ENCODE results near the gene CENPM.

DNA sequence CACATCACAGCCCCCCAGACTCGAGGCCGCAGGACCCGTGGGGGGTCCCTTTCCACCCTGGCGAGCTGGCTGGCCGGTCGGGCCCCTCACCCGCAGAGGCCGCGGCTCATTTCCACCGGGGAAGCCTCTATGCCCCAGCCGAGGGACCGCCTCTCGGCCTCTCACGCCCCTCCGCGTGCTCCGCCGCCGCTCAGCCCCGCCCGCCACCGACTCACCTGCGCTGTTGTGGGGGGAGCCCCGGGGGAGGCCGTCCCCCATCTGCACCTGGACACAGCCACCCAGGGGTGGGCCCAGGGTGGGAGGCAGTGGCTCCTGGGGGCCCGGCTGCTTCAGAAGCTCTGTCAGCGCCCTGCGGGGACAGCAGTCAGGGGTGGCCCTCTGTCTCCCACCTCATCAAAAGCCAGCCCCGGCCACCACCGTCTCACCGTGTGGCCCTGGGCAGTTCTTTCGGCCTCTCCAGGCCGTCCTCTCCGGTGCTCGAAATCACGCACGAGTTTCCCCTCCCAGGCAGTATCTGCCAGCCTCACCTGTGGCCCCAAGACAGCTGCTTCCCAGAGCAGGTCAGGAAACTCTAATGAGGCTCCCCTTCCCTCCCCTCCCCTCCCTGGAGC is 35.8 kb downstream of the CENPM start:
- TF ChIP-seq POLR2A (IDR thresholded peaks at IDR 0.05; ENCODE audit: low read depth) (no peak), POLR2AphosphoS5 (IDR thresholded peaks at IDR 0.05) (no peak), EP300 (IDR thresholded peaks at IDR 0.05) (no peak)
- TF ChIP-seq, protein P1, sequence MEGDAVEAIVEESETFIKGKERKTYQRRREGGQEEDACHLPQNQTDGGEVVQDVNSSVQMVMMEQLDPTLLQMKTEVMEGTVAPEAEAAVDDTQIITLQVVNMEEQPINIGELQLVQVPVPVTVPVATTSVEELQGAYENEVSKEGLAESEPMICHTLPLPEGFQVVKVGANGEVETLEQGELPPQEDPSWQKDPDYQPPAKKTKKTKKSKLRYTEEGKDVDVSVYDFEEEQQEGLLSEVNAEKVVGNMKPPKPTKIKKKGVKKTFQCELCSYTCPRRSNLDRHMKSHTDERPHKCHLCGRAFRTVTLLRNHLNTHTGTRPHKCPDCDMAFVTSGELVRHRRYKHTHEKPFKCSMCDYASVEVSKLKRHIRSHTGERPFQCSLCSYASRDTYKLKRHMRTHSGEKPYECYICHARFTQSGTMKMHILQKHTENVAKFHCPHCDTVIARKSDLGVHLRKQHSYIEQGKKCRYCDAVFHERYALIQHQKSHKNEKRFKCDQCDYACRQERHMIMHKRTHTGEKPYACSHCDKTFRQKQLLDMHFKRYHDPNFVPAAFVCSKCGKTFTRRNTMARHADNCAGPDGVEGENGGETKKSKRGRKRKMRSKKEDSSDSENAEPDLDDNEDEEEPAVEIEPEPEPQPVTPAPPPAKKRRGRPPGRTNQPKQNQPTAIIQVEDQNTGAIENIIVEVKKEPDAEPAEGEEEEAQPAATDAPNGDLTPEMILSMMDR (IDR thresholded peaks at IDR 0.05): no peak
